Body of pancreas (tissue), 4 donors: Measurements from ENCODE around the gene NDUFS7. TPM values are rescaled to one million over a fixed set of nuclear protein-coding genes. Genes with fewer than 3 reads are reported as not detected.
A peak's percentile ranks its signal among the peaks of the same experiment; 100 is the strongest.

Source experiments
- ATAC-seq: fragments of 150-250 bp; one replicate; pipeline ENCODE4 v1.9.1; 2016
- DNase-seq, 4 donors: peaks; one replicate each; pipeline ENCODE4 v3.0.0-alpha.2; 2019
- H3K27ac ChIP-seq, 4 donors: fragments of 200-600 bp; sonication (generic); 1 replicate in 3 of 4; 2 replicates in 1 of 4; pipeline versions ENCODE4 v1.5.1 to v1.6.1; 2016 to 2019; ENCODE audit warnings: mild to moderate bottlenecking in 1 of 4, mixed read lengths in 1 of 4, moderate library complexity in 1 of 4
- H3K27me3 ChIP-seq, 2 donors: fragments of 200-600 bp; sonication (generic); one replicate each; pipeline ENCODE4 v1.6.0; 2016; ENCODE audit warnings: mild to moderate bottlenecking in 1 of 2
- H3K36me3 ChIP-seq, 2 donors: fragments of 200-600 bp; sonication (generic); replicated peaks in 1 of 2; 2 replicates each; pipeline ENCODE4 v1.5.1; 2016; ENCODE audit warnings: low read depth in 2 of 2; ENCODE audit not compliant: insufficient read depth in 1 of 2
- H3K4me1 ChIP-seq: fragments of 200-600 bp; sonication (generic); one replicate; pipeline ENCODE4 v1.6.0; 2016
- H3K4me3 ChIP-seq, 2 donors: fragments of 200-600 bp; sonication (generic); 1 replicate in 1 of 2; 2 replicates in 1 of 2; pipeline ENCODE4 v1.5.1; 2016 to 2019
- H3K9me3 ChIP-seq, 3 donors: fragments of 200-600 bp; sonication (generic); 1 replicate in 2 of 3; 2 replicates in 1 of 3; pipeline ENCODE4 v1.5.1; 2016
- POLR2A ChIP-seq, 3 donors: fragments of 450-650 bp; IDR thresholded peaks; one replicate each; pipeline ENCODE4 v1.6.1; 2016; ENCODE audit warnings: antibody characterized with exemption in 3 of 3, mild to moderate bottlenecking in 2 of 3
- WGBS, 2 donors: methylation state at CpG; one replicate each; pipeline ENCODE4 v1.1.5; 2017; 5-methylcytosine and 5-hydroxymethylcytosine counted together
- intact Hi-C: fragments of 100-400 bp; cut with DNase I; formaldehyde crosslinking; loops from one replicate; pipeline ENCODE4 v1.15.1; 2023
- total RNA-seq, 2 donors: library from RNA; depleted of rRNA; stranded (reverse); fragments of >200 nt; gene quantifications; one replicate each; pipeline ENCODE4 v1.1.0, GENCODE V29; 2016
- TF ChIP-seq, protein P1 (sequence below), 7 experiments: fragments of 450-650 bp in 4 of 7; fragments of 200-600 bp in 3 of 7; sonication (generic) in 3 of 7; IDR thresholded peaks; one replicate each; pipeline ENCODE4 v1.5.1; 2016 to 2019; ENCODE audit warnings: antibody characterized with exemption in 7 of 7

Gene NDUFS7
- total RNA-seq, 2 donors from 2014 or later, result 59.9 to 87.7 TPM

DNA sequence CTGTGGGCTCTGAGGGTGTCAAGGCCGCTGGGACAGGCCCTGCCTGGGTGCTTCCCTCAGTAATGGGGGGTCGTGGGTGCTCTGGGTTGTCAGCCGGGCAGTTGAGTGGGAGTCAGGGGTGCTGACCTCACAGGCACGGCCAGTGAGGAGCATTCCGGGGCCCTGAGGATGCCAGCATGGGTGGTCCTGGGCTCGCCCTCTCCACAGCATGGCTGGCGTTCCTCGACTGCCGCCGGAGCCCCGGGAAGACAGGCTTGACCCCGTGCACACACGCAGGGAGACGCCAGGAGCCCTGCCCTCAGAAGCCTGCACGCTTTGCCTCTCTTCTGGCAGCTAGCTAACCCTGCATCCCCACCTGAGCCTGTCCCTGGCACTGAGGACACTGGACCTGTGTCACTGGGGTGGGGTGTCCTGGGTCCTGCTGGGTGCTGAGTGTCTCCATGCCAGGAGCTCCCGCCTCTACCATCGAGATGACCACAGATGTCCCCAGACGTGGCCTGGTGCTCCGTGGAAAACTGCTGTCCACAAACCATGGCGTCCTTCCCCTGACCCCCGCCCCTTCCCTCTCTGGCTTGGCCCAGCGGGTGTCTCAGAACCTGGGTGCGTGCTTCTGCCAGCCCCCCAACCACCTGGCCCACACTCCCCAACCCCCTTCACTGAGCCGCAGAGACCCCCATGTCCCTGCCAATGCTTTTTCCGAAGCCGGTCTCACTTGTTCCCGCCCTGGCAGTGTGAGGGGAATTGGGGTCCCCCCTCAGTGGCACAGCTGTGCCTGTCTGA, 4.4 kb upstream of the NDUFS7 start:
- TF ChIP-seq POLR2A (IDR thresholded peaks at IDR 0.05), result no peak
- TF ChIP-seq, protein P1, sequence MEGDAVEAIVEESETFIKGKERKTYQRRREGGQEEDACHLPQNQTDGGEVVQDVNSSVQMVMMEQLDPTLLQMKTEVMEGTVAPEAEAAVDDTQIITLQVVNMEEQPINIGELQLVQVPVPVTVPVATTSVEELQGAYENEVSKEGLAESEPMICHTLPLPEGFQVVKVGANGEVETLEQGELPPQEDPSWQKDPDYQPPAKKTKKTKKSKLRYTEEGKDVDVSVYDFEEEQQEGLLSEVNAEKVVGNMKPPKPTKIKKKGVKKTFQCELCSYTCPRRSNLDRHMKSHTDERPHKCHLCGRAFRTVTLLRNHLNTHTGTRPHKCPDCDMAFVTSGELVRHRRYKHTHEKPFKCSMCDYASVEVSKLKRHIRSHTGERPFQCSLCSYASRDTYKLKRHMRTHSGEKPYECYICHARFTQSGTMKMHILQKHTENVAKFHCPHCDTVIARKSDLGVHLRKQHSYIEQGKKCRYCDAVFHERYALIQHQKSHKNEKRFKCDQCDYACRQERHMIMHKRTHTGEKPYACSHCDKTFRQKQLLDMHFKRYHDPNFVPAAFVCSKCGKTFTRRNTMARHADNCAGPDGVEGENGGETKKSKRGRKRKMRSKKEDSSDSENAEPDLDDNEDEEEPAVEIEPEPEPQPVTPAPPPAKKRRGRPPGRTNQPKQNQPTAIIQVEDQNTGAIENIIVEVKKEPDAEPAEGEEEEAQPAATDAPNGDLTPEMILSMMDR (IDR thresholded peaks at IDR 0.05), result no peak
- 75 to 90% methylated on average over 2 to 23 of the region's 27 CpGs for WGBS, 2 donors
- H3K4me1 ChIP-seq, result peaks cover 6% of the 10 kb centered on the region
- intact Hi-C loops, result no loop called here
- H3K27me3 ChIP-seq, result no peaks in the 10 kb centered on the region
- H3K4me3 ChIP-seq, result no peak overlapping the region
- H3K9me3 ChIP-seq, result no peaks in the 10 kb centered on the region
- no peaks in the 10 kb centered on the region for H3K36me3 ChIP-seq
- no peak for ATAC-seq
- no peak overlapping the region for H3K27ac ChIP-seq
- DNase-seq, result no peak

GRCh38 chr19:1379961-1380489, 3.7 kb upstream of the NDUFS7 start:
- no peak for ATAC-seq
- no peak overlapping the region for H3K4me3 ChIP-seq
- WGBS, 2 donors, result 50 to 60% methylated on average over 5 to 12 of the region's 12 CpGs
- H3K9me3 ChIP-seq, result no peaks in the 10 kb centered on the region
- H3K4me1 ChIP-seq, result peaks cover 10% of the 10 kb centered on the region
- no peak for TF ChIP-seq POLR2A (IDR thresholded peaks at IDR 0.05)
- TF ChIP-seq, protein P1 (IDR thresholded peaks at IDR 0.05), result no peak
- no peak for DNase-seq
- H3K27me3 ChIP-seq, result no peaks in the 10 kb centered on the region
- no peak overlapping the region for H3K27ac ChIP-seq
- intact Hi-C loops, result no loop called here
- no peaks in the 10 kb centered on the region for H3K36me3 ChIP-seq

- no peaks in the 10 kb centered on the region for H3K27me3 ChIP-seq
- no peak for DNase-seq
- H3K27ac ChIP-seq, result no peak overlapping the region
- peaks cover 32% of the 10 kb centered on the region for H3K4me1 ChIP-seq
- intact Hi-C loops, result no loop called here
- no peak overlapping the region for H3K4me3 ChIP-seq
- no peak for ATAC-seq
- TF ChIP-seq POLR2A (IDR thresholded peaks at IDR 0.05), result no peak
- TF ChIP-seq, protein P1 (IDR thresholded peaks at IDR 0.05), result no peak
- WGBS, 2 donors, result 60 to 73% methylated on average over 3 of the region's 3 CpGs
- H3K9me3 ChIP-seq, result no peaks in the 10 kb centered on the region
- no peaks in the 10 kb centered on the region for H3K36me3 ChIP-seq
These were observed 1.5 kb upstream of the NDUFS7 start for GRCh38 chr19:1382250-1382649.

- WGBS, 2 donors, result 9 to 11% methylated on average over 8 to 9 of the region's 9 CpGs
- peak overlapping the region in 1 of 4 donors; percentile 92 for H3K27ac ChIP-seq
- DNase-seq (no peak), ATAC-seq (no peak)
- no peaks in the 10 kb centered on the region for H3K36me3 ChIP-seq
- TF ChIP-seq, protein P1 (IDR thresholded peaks at IDR 0.05), result no peak
- TF ChIP-seq POLR2A (IDR thresholded peaks at IDR 0.05), result no peak
- no peaks in the 10 kb centered on the region for H3K9me3 ChIP-seq
- no peaks in the 10 kb centered on the region for H3K27me3 ChIP-seq
- peaks cover 35% of the 10 kb centered on the region for H3K4me1 ChIP-seq
- intact Hi-C loops, result no loop called here
- no peak overlapping the region for H3K4me3 ChIP-seq
These were observed 743 bp upstream of the NDUFS7 start for GRCh38 chr19:1383017-1383311.

DNA sequence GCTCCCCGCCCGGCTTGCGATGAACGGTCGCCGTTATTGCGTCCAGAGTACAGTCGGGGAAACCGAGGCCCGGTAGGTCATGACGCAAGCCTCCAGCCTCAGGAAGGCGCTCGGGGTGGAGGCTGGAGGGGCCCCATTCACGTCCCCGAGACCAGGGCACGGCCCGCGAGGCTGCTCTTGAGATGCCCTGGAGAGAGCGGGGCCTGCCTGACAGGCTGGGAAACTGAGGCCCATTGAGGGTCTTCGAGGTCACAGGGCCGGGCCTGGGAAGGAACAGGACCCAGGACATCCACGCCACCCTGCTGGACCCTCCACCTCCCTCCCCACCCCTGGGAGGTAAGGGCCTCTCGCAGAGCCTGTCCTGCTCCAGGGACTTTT, 367 bp downstream of the NDUFS7 start:
- WGBS, 2 donors, result 0% methylated on average over 5 to 23 of the region's 23 CpGs
- H3K4me1 ChIP-seq, result peaks cover 35% of the 10 kb centered on the region
- no peak for ATAC-seq

More for the DNA sequence above, 367 bp downstream of the NDUFS7 start:
- peak in 1 of 4 donors; percentile 7 for DNase-seq
- peak overlapping the region; percentile 82 to 94 (median 87) for H3K27ac ChIP-seq
- intact Hi-C loops, result no loop called here
- H3K4me3 ChIP-seq, result peak overlapping the region; percentile 73 to 95
- H3K9me3 ChIP-seq, result no peaks in the 10 kb centered on the region
- no peaks in the 10 kb centered on the region for H3K27me3 ChIP-seq
- peaks cover 1 to 3% of the 10 kb centered on the region in 2 donors for H3K36me3 ChIP-seq
- TF ChIP-seq, protein P1 (IDR thresholded peaks at IDR 0.05), result no peak
- TF ChIP-seq POLR2A (IDR thresholded peaks at IDR 0.05), result no peak
